H9 (cell line): ENCODE data around the gene CDKL5. TPM values are rescaled to one million over a fixed set of nuclear protein-coding genes. Genes with fewer than 3 reads are reported as not detected.

ENCODE experiments used
- DNase-seq: peaks from one replicate; pipeline ENCODE4 v3.0.0-alpha.2; 2017
- H2AFZ ChIP-seq: one replicate; pipeline ENCODE4 v1.6.1; 2013; ENCODE audit warnings: mild to moderate bottlenecking, low read length, control low read depth, moderate library complexity
- H2AK5ac ChIP-seq: 2 replicates; pipeline ENCODE4 v1.6.1; 2013; ENCODE audit warnings: low read length, control low read depth, mixed read lengths; ENCODE audit not compliant: insufficient read length
- H2BK120ac ChIP-seq: one replicate; pipeline ENCODE4 v1.6.1; 2013; ENCODE audit warnings: low read depth, mild to moderate bottlenecking, low read length, control low read depth, inconsistent platforms; ENCODE audit not compliant: poor library complexity, severe bottlenecking
- H2BK12ac ChIP-seq: 2 replicates; pipeline ENCODE4 v1.6.1; 2013; ENCODE audit warnings: low read length, control low read depth, mixed read lengths, low read depth; ENCODE audit not compliant: insufficient read length
- H2BK15ac ChIP-seq: 2 replicates; pipeline ENCODE4 v1.6.1; 2013; ENCODE audit warnings: low read depth, low read length, control low read depth
- H2BK20ac ChIP-seq: one replicate; pipeline ENCODE4 v1.6.1; 2013; ENCODE audit warnings: low read depth, mild to moderate bottlenecking, low read length, control low read depth, inconsistent platforms; ENCODE audit not compliant: poor library complexity, severe bottlenecking
- H2BK5ac ChIP-seq: 2 replicates; pipeline ENCODE4 v1.6.1; 2013; ENCODE audit warnings: low read length, control low read depth, mixed read lengths; ENCODE audit not compliant: insufficient read length
- H3K14ac ChIP-seq: 2 replicates; pipeline ENCODE4 v1.6.1; 2013; ENCODE audit warnings: low read length, control low read depth; ENCODE audit not compliant: insufficient read depth
- H3K18ac ChIP-seq: 2 replicates; pipeline ENCODE4 v1.6.1; 2013; ENCODE audit warnings: low read depth, mild to moderate bottlenecking, mixed read lengths, low read length, control low read depth; ENCODE audit not compliant: insufficient read length
- H3K23ac ChIP-seq: 2 replicates; pipeline ENCODE4 v1.6.1; 2013; ENCODE audit warnings: low read length, control low read depth, mixed read lengths, low read depth; ENCODE audit not compliant: insufficient read length
- H3K23me2 ChIP-seq: 2 replicates; pipeline ENCODE4 v1.6.1; 2013; ENCODE audit warnings: low read depth, mild to moderate bottlenecking, mixed read lengths, low read length, control low read depth; ENCODE audit not compliant: insufficient read length, poor library complexity, severe bottlenecking
- H3K27ac ChIP-seq: 2 replicates; pipeline ENCODE4 v1.5.1; 2013; ENCODE audit warnings: low read length, control low read depth, mixed read lengths, low read depth; ENCODE audit not compliant: insufficient read length
- H3K27me3 ChIP-seq: 2 replicates; pipeline ENCODE4 v1.6.1; 2013; ENCODE audit warnings: low read length, control low read depth, inconsistent platforms; ENCODE audit not compliant: insufficient read depth
- H3K4ac ChIP-seq: 2 replicates; pipeline ENCODE4 v1.6.1; 2013; ENCODE audit warnings: low read depth, mild to moderate bottlenecking, control low read depth, inconsistent platforms, low read length, moderate library complexity
- H3K4me1 ChIP-seq: 2 replicates; pipeline ENCODE4 v1.6.1; 2013; ENCODE audit warnings: low read length, control low read depth, inconsistent platforms; ENCODE audit not compliant: insufficient read depth
- H3K4me2 ChIP-seq: 2 replicates; pipeline ENCODE4 v1.6.1; 2013; ENCODE audit warnings: low read length, control low read depth, mixed read lengths; ENCODE audit not compliant: insufficient read length, insufficient read depth
- H3K56ac ChIP-seq: 2 replicates; pipeline ENCODE4 v1.6.1; 2013; ENCODE audit warnings: low read depth, mild to moderate bottlenecking, mixed read lengths, low read length, control low read depth; ENCODE audit not compliant: insufficient read length
- H3K79me1 ChIP-seq: 2 replicates; pipeline ENCODE4 v1.6.1; 2013; ENCODE audit warnings: low read depth, mild to moderate bottlenecking, moderate library complexity, low read length, control low read depth, inconsistent platforms; ENCODE audit not compliant: insufficient read depth, poor library complexity, severe bottlenecking
- H3K79me2 ChIP-seq: 2 replicates; pipeline ENCODE4 v1.6.1; 2013; ENCODE audit warnings: low read length, control low read depth, inconsistent platforms; ENCODE audit not compliant: insufficient read depth
- H3K9ac ChIP-seq: 2 replicates; pipeline ENCODE4 v1.6.1; 2013; ENCODE audit warnings: low read length, control low read depth, mixed read lengths; ENCODE audit not compliant: insufficient read length; ENCODE audit errors: extremely low read depth
- H3K9me3 ChIP-seq: one replicate; pipeline ENCODE4 v1.6.1; 2013; ENCODE audit warnings: low read depth, low read length, inconsistent platforms; ENCODE audit not compliant: control insufficient read depth
- H3T11ph ChIP-seq: one replicate; pipeline ENCODE4 v1.6.1; 2013; ENCODE audit warnings: mild to moderate bottlenecking, low read length, control low read depth, inconsistent platforms
- H4K20me1 ChIP-seq: one replicate; pipeline ENCODE4 v1.6.1; 2013; ENCODE audit not compliant: control insufficient read depth, insufficient read length, insufficient read depth
- H4K5ac ChIP-seq: 2 replicates; pipeline ENCODE4 v1.6.1; 2013; ENCODE audit warnings: low read depth, mild to moderate bottlenecking, mixed read lengths, low read length, control low read depth; ENCODE audit not compliant: insufficient read length
- H4K8ac ChIP-seq: replicated peaks from 2 replicates; pipeline ENCODE4 v1.6.1; 2013; ENCODE audit warnings: low read length, control low read depth, mixed read lengths, low read depth; ENCODE audit not compliant: insufficient read length
- H4K91ac ChIP-seq: 2 replicates; pipeline ENCODE4 v1.6.1; 2013; ENCODE audit warnings: low read depth, mild to moderate bottlenecking, moderate library complexity, mixed read lengths, low read length, control low read depth; ENCODE audit not compliant: insufficient read length
- H3K27ac Mint-ChIP-seq, 3 experiments: 2 replicates in 2 of 3; 3 replicates in 1 of 3; pipeline ENCODE4 v1.8.0; 2020 to 2021; ENCODE audit warnings: mixed read lengths in 3 of 3, mild to moderate bottlenecking in 1 of 3, moderate library complexity in 1 of 3
- H3K27me3 Mint-ChIP-seq: 2 replicates; pipeline ENCODE4 v1.8.0; 2021; ENCODE audit warnings: low read depth, mild to moderate bottlenecking, moderate library complexity, mixed read lengths
- H3K36me3 Mint-ChIP-seq, 3 experiments: 2 replicates in 2 of 3; 3 replicates in 1 of 3; pipeline ENCODE4 v1.8.0; 2020 to 2021; ENCODE audit warnings: low read depth in 3 of 3, mixed read lengths in 3 of 3; ENCODE audit not compliant: insufficient read depth in 1 of 3
- H3K4me1 Mint-ChIP-seq, 2 experiments: 2 replicates each; pipeline ENCODE4 v1.8.0; 2020; ENCODE audit warnings: mixed read lengths in 2 of 2
- H3K4me3 Mint-ChIP-seq, 2 experiments: 2 replicates in 1 of 2; 3 replicates in 1 of 2; pipeline ENCODE4 v1.8.0; 2020 to 2021; ENCODE audit warnings: mild to moderate bottlenecking in 2 of 2, mixed read lengths in 2 of 2, moderate library complexity in 1 of 2
- H3K9me3 Mint-ChIP-seq, 2 experiments: 2 replicates in 1 of 2; 3 replicates in 1 of 2; pipeline ENCODE4 v1.8.0; 2020; ENCODE audit warnings: mild to moderate bottlenecking in 2 of 2, mixed read lengths in 2 of 2, moderate library complexity in 1 of 2
- WGBS: extraction: QIAGEN DNeasy Blood & Tissue Kit; methylation state at CpG from one replicate; pipeline ENCODE4 v1.1.7; 2013; ENCODE audit warnings: missing lambda C conversion rate, low lambda C conversion rate, mixed read lengths; ENCODE audit not compliant: insufficient read length; ENCODE audit errors: extremely low coverage; 5-methylcytosine and 5-hydroxymethylcytosine counted together
- total RNA-seq: library from RNA; stranded (reverse); gene quantifications from 2 replicates; pipeline ENCODE4 v1.2.1, GENCODE V29; 2021
- TF ChIP-seq, protein P1 (sequence below): fragments of 200-600 bp; sonication (generic); conservative IDR thresholded peaks from 3 replicates; pipeline ENCODE4 v1.8.0; 2021; ENCODE audit warnings: antibody characterized with exemption, mild to moderate bottlenecking

Gene CDKL5
- total RNA-seq, 1 experiment from 2014 or later: 19.5 TPM

- H3K4ac ChIP-seq: no peak overlapping the region
- Mint-ChIP-seq H3K27ac (peak overlapping the region in 1 of 3 experiments; percentile 39; a peak in 1 of 7 replicates), H3K36me3 (peaks cover 0 to 8% (median 0%) of the 10 kb centered on the region in 3 experiments; a peak in 4 of 7 replicates), H3K4me1 (peaks cover 4 to 5% of the 10 kb centered on the region in 2 experiments; a peak in 3 of 4 replicates), H3K27me3 (peaks cover 1% of the 10 kb centered on the region; the same call in 1 of the 2 replicates), H3K4me3 (no peak overlapping the region), H3K9me3 (peaks cover 49 to 67% of the 10 kb centered on the region in 2 experiments)
- H2BK120ac ChIP-seq: no peak overlapping the region
- no peak overlapping the region for H2BK15ac ChIP-seq
- no peak overlapping the region for H4K91ac ChIP-seq
- TF ChIP-seq, protein P1, sequence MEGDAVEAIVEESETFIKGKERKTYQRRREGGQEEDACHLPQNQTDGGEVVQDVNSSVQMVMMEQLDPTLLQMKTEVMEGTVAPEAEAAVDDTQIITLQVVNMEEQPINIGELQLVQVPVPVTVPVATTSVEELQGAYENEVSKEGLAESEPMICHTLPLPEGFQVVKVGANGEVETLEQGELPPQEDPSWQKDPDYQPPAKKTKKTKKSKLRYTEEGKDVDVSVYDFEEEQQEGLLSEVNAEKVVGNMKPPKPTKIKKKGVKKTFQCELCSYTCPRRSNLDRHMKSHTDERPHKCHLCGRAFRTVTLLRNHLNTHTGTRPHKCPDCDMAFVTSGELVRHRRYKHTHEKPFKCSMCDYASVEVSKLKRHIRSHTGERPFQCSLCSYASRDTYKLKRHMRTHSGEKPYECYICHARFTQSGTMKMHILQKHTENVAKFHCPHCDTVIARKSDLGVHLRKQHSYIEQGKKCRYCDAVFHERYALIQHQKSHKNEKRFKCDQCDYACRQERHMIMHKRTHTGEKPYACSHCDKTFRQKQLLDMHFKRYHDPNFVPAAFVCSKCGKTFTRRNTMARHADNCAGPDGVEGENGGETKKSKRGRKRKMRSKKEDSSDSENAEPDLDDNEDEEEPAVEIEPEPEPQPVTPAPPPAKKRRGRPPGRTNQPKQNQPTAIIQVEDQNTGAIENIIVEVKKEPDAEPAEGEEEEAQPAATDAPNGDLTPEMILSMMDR: no peak
- no peaks in the 10 kb centered on the region for H3K4me1 ChIP-seq
- no peak overlapping the region for H2BK12ac ChIP-seq
- no peak overlapping the region for H3K9ac ChIP-seq
- H3K23ac ChIP-seq: no peak overlapping the region
- no peaks in the 10 kb centered on the region for H3K23me2 ChIP-seq
- H2AK5ac ChIP-seq: no peak overlapping the region
- no peak overlapping the region for H3T11ph ChIP-seq
- H3K27me3 ChIP-seq: no peaks in the 10 kb centered on the region
- H3K56ac ChIP-seq: no peak overlapping the region
- no peak overlapping the region for H3K14ac ChIP-seq
- no peak overlapping the region for H2BK5ac ChIP-seq
- no peaks in the 10 kb centered on the region for H4K20me1 ChIP-seq
- H3K27ac ChIP-seq: no peak overlapping the region
- no peak for DNase-seq
- H3K9me3 ChIP-seq: peaks cover 8% of the 10 kb centered on the region
- H3K79me2 ChIP-seq: peaks cover 2% of the 10 kb centered on the region; the same call in 1 of the 2 replicates
- no peak overlapping the region for H3K4me2 ChIP-seq
- H2AFZ ChIP-seq: no peak overlapping the region
- no peak overlapping the region for H4K5ac ChIP-seq
- no peaks in the 10 kb centered on the region for H3K79me1 ChIP-seq
- no peak overlapping the region for H3K18ac ChIP-seq
- H2BK20ac ChIP-seq: no peak overlapping the region
- H4K8ac ChIP-seq: no peak overlapping the region
- WGBS: no CpG with 5 or more reads among the region's 1 CpG
Observed at GRCh38 chrX:18436017-18436416, 10.6 kb downstream of the CDKL5 start.
